Cardiac fibroblast (primary cell): ENCODE results near the gene TOP2B.

ENCODE experiments used
- DNase-seq, 2 donors: peaks; one replicate each; pipeline versions ENCODE4 v3.0.0 to v3.0.0-alpha.2; 2010; ENCODE audit warnings: low read depth in 2 of 2
- H3K4me3 ChIP-seq, 2 donors: replicated peaks in 1 of 2; 1 replicate in 1 of 2; 2 replicates in 1 of 2; pipeline ENCODE4 v1.5.1; 2011; ENCODE audit warnings: low read depth in 2 of 2, low read length in 2 of 2, mild to moderate bottlenecking in 2 of 2, moderate library complexity in 1 of 2
- CTCF ChIP-seq: IDR thresholded peaks from one replicate; pipeline ENCODE4 v1.5.1; 2011; ENCODE audit warnings: low read depth, mild to moderate bottlenecking, low read length, inconsistent platforms

Gene TOP2B

GRCh38 chr3:25664812-25665314 lies at the start of gene TOP2B:
Gene TOP2B, minus strand, starts transcription at chr3:25664907. Its CDS starts 610 bp downstream, at chr3:25664297.
- no peak for TF ChIP-seq CTCF
- peak; percentile 97 for DNase-seq
- H3K4me3 ChIP-seq = peak within 1 kb of the TSS; percentile 81 to 83

DNA sequence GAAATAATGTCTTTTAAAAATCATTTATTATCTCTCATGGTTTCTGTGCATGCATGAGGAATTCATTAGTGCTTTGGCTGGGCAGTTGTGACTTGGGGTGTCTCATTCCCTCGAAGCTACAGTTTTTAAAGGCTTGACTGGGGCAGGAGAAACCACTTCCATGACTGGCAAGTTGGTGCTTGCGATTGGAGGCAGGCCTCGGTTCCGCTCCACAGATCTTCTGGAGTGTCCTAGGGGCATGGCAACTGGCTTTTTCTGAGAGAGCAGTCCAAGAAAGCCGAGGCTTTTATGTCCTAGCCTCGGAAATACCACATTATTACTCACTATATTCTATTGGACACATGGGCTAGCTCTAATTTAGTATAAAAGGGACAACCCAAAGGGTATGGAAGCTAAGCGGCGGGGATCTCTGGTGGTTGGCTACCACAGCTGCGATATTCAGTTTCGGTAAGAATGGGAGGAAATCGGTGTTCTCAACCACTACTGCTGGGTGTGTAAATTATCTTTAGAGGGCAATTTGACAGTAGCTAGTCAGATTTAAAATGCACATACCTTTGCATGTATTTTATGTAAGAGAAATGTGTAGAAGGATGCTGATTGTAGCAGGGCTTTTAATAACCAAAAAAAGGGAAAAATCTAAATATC lies 48.8 kb upstream of the TOP2B start:
- H3K4me3 ChIP-seq = no peak overlapping the region
- TF ChIP-seq CTCF = no peak
- no peak for DNase-seq

DNA sequence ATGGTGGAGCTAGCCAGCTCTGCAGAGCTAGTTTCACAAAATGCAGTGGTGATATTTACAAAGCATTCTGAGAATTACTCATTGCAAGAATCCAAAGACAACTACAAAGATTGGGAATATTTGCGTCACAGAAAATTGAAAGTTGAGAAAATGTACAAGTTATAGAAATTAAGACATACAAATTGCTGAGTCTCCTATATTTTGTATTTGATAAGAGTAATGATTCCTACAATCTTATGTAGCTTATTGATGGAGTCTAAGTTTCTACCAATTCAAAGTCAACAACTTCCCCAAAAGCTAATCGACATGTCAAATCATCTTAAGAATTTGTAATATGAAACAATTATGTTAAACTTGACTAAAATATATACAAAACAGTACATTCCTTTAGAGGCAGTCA lies 46.4 kb upstream of the TOP2B start:
- no peak for TF ChIP-seq CTCF
- no peak for DNase-seq

DNA sequence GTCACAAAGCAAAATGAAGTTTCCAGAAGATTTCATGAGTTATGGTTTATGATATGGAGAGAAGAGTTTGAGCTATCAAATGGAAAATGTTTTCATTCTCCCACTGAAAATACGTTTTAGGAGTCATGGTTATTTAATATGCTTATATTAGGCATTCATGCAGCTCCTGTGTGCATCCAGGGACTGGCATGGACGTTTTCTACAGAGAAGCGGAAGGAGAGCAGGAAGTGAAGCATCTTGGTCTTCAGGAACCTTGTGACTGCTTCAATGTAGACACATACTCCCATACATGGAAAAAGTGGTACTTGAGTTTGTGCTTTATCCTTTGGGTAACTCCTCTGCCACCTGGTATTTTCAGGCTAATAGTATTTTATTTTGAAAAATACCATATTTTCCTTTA lies 43.3 kb upstream of the TOP2B start:
- no peak for DNase-seq
- H3K4me3 ChIP-seq = no peak overlapping the region
- no peak for TF ChIP-seq CTCF

More for the DNA sequence above, 46.4 kb upstream of the TOP2B start:
- H3K4me3 ChIP-seq = no peak overlapping the region

GRCh38 chr3:25707268-25707926 lies 42.7 kb upstream of the TOP2B start:
- no peak for TF ChIP-seq CTCF
- no peak for DNase-seq
- H3K4me3 ChIP-seq = no peak overlapping the region

- no peak overlapping the region for H3K4me3 ChIP-seq
- no peak for TF ChIP-seq CTCF
- DNase-seq = no peak
Observed at GRCh38 chr3:25706213-25706612, 41.5 kb upstream of the TOP2B start.
